ENCODE results near the gene SLC25A30. TPM values are rescaled to one million over a fixed set of nuclear protein-coding genes. Genes with fewer than 3 reads are reported as not detected.
A peak's percentile ranks its signal among the peaks of the same experiment; 100 is the strongest.
"Not testable (repeated sequence)": the region's sequence is repeated elsewhere in the genome, so short reads cannot be mapped to it uniquely, and the experiment has no call there.

The SLC25A30 gene
- total and polyA plus RNA-seq, 8 donors: 15.2 to 25.1 (median 17.9) TPM

DNA sequence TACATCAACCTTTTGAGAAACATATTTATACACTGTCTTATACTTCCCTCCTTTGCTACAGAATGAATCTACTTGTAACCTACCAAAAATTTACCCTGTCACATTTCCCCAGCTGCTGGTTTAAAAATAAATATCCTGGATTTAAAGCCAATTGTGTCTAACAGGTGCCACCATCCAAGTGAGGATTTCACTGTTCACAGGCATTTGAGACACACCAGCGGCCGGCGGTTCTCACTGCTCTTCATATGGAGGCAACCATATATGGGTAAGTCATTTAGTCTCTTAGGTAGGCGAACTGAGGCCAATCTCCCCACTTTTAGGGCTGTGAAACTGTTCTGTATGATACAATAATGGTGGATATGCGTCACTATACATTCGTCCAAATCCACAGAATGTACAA lies 26.2 kb downstream of the SLC25A30 start:
- no peak overlapping the region for H3K27ac ChIP-seq

GRCh38 chr13:45391128-45391527 lies 27.0 kb downstream of the SLC25A30 start:
- peak; percentile 30 for ATAC-seq
- H3K9me3 ChIP-seq; H3K27me3 ChIP-seq; DNase-seq; H3K4me3 ChIP-seq; H3K4me1 ChIP-seq; H3K27ac ChIP-seq; intact Hi-C loops (cut with DNase I): not testable (repeated sequence)
- peaks cover 0 to 40% of the 10 kb centered on the region in 2 donors for H3K36me3 ChIP-seq

More for the DNA sequence above, 26.2 kb downstream of the SLC25A30 start:
- ATAC-seq: no peak
- Histone ChIP-seq H3K27me3 (no peaks in the 10 kb centered on the region), H3K36me3 (peaks cover 0 to 46% of the 10 kb centered on the region in 2 donors), H3K9me3 (no peaks in the 10 kb centered on the region), H3K4me1 (peaks cover 0 to 10% of the 10 kb centered on the region in 2 donors), H3K4me3 (no peak overlapping the region)
- no peak for DNase-seq
- intact Hi-C loops (cut with DNase I): no loop called here
- TF ChIP-seq, protein P1, sequence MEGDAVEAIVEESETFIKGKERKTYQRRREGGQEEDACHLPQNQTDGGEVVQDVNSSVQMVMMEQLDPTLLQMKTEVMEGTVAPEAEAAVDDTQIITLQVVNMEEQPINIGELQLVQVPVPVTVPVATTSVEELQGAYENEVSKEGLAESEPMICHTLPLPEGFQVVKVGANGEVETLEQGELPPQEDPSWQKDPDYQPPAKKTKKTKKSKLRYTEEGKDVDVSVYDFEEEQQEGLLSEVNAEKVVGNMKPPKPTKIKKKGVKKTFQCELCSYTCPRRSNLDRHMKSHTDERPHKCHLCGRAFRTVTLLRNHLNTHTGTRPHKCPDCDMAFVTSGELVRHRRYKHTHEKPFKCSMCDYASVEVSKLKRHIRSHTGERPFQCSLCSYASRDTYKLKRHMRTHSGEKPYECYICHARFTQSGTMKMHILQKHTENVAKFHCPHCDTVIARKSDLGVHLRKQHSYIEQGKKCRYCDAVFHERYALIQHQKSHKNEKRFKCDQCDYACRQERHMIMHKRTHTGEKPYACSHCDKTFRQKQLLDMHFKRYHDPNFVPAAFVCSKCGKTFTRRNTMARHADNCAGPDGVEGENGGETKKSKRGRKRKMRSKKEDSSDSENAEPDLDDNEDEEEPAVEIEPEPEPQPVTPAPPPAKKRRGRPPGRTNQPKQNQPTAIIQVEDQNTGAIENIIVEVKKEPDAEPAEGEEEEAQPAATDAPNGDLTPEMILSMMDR (IDR thresholded peaks at IDR 0.05): no peak

- peaks cover 0 to 32% of the 10 kb centered on the region in 2 donors for H3K36me3 ChIP-seq
- H3K27me3 ChIP-seq; H3K27ac ChIP-seq; H3K4me3 ChIP-seq; intact Hi-C loops (cut with DNase I); DNase-seq; ATAC-seq; H3K9me3 ChIP-seq; H3K4me1 ChIP-seq: not testable (repeated sequence)
Observed at GRCh38 chr13:45390348-45390747, 27.8 kb downstream of the SLC25A30 start.

- no peak for ATAC-seq
- TF ChIP-seq, protein P1 (IDR thresholded peaks at IDR 0.05): no peak
Observed at GRCh38 chr13:45388664-45389063, 29.5 kb downstream of the SLC25A30 start.

GRCh38 chr13:45386892-45387575 lies 31.1 kb downstream of the SLC25A30 start:
- intact Hi-C loops (cut with DNase I); ATAC-seq; H3K4me1 ChIP-seq; H3K27ac ChIP-seq; H3K27me3 ChIP-seq; DNase-seq; H3K4me3 ChIP-seq; H3K9me3 ChIP-seq: not testable (repeated sequence)
- peaks cover 0 to 16% of the 10 kb centered on the region in 2 donors for H3K36me3 ChIP-seq

More at GRCh38 chr13:45388664-45389063, 29.5 kb downstream of the SLC25A30 start:
- peaks cover 0 to 25% of the 10 kb centered on the region in 2 donors for H3K36me3 ChIP-seq
- H3K27me3 ChIP-seq: no peaks in the 10 kb centered on the region
- intact Hi-C loops (cut with DNase I): no loop called here
- no peak for DNase-seq
- H3K4me1 ChIP-seq: no peaks in the 10 kb centered on the region
- no peak overlapping the region for H3K4me3 ChIP-seq
- H3K9me3 ChIP-seq: no peaks in the 10 kb centered on the region
- no peak overlapping the region for H3K27ac ChIP-seq

DNA sequence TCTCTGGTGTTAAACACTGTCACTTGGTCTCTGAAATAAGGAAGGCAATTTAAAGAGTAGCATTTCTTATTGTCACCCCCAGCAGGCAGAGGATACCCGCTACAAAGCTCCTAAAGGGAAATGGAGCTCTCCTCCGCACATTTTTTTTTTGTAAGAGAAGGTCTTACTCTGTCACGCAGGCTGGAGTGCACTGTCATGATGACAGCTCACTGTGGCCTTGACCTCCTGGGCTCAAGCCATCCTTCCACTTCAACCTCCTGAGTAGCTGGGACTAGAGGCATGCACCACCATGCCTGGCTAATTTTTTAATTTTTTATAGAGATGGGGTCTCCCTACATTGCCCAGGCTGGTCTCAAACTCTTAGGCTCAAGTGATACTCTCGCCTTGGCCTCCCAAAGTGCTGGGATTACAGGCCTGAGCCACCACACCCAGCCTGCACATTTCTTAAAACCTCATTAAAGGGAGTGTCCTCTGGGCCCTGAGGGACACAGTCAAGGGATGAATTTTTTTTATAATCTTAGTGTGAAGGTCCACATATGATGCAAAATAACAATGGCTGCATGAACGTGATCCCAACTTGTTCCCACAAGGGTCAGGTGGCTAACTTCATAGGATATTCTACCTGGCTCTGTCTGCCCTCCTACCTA lies 32.1 kb downstream of the SLC25A30 start:
- ATAC-seq (no peak), DNase-seq (no peak)
- no peaks in the 10 kb centered on the region for H3K9me3 ChIP-seq
- TF ChIP-seq, protein P1 (IDR thresholded peaks at IDR 0.05): no peak
- H3K27me3 ChIP-seq: no peaks in the 10 kb centered on the region
- H3K27ac ChIP-seq: no peak overlapping the region
- H3K4me1 ChIP-seq: no peaks in the 10 kb centered on the region
- intact Hi-C loops (cut with DNase I): no loop called here
- peaks cover 0 to 10% of the 10 kb centered on the region in 2 donors for H3K36me3 ChIP-seq
- H3K4me3 ChIP-seq: no peak overlapping the region

All from left lung (tissue), 10 donors.